Measurements from ENCODE around the gene DDIT3.

The DDIT3 gene

GRCh38 chr12:57549909-57550640 is 29.8 kb upstream of the DDIT3 start, which contains the start of gene KIF5A:
TSS of gene KIF5A (plus strand) at chr12:57550044. CDS start at chr12:57550272, 228 bp downstream.
- TF ChIP-seq FOXP2 (optimal IDR thresholded peaks at IDR 0.05; ENCODE audit: borderline replicate concordance, extremely low read depth, extremely low read length, insufficient read depth) (no peak), TAF1 (IDR thresholded peaks at IDR 0.05; ENCODE audit: borderline replicate concordance, insufficient read depth, low read length) (no peak), POLR2AphosphoS5 (IDR thresholded peaks at IDR 0.05; ENCODE audit: low read depth, low read length) (no peak), REST (IDR thresholded peaks at IDR 0.05; ENCODE audit: insufficient read depth in 1 of 2, low read depth in 2 of 2, low read length in 2 of 2) (no peak), SIN3A (IDR thresholded peaks at IDR 0.05; ENCODE audit: borderline replicate concordance, insufficient read depth, low read length) (no peak)

GRCh38 chr12:57549203-57549908 is 29.0 kb upstream of the DDIT3 start:
- TF ChIP-seq TAF1 (IDR thresholded peaks at IDR 0.05; ENCODE audit: borderline replicate concordance, insufficient read depth, low read length) (no peak), SIN3A (IDR thresholded peaks at IDR 0.05; ENCODE audit: borderline replicate concordance, insufficient read depth, low read length) (no peak), FOXP2 (optimal IDR thresholded peaks at IDR 0.05; ENCODE audit: borderline replicate concordance, extremely low read depth, extremely low read length, insufficient read depth) (no peak), REST (IDR thresholded peaks at IDR 0.05; ENCODE audit: insufficient read depth in 1 of 2, low read depth in 2 of 2, low read length in 2 of 2) (no peak), POLR2AphosphoS5 (IDR thresholded peaks at IDR 0.05; ENCODE audit: low read depth, low read length) (no peak)

- TF ChIP-seq REST (IDR thresholded peaks at IDR 0.05; ENCODE audit: insufficient read depth in 1 of 2, low read depth in 2 of 2, low read length in 2 of 2) (no peak), SIN3A (IDR thresholded peaks at IDR 0.05; ENCODE audit: borderline replicate concordance, insufficient read depth, low read length) (no peak), POLR2AphosphoS5 (IDR thresholded peaks at IDR 0.05; ENCODE audit: low read depth, low read length) (no peak), FOXP2 (optimal IDR thresholded peaks at IDR 0.05; ENCODE audit: borderline replicate concordance, extremely low read depth, extremely low read length, insufficient read depth) (no peak), TAF1 (IDR thresholded peaks at IDR 0.05; ENCODE audit: borderline replicate concordance, insufficient read depth, low read length) (no peak)
Measured at GRCh38 chr12:57548488-57548887, 28.2 kb upstream of the DDIT3 start.

- no peak for TF ChIP-seq REST (IDR thresholded peaks at IDR 0.05; ENCODE audit: insufficient read depth in 1 of 2, low read depth in 2 of 2, low read length in 2 of 2)
- TF ChIP-seq SIN3A (IDR thresholded peaks at IDR 0.05; ENCODE audit: borderline replicate concordance, insufficient read depth, low read length): no peak
- no peak for TF ChIP-seq TAF1 (IDR thresholded peaks at IDR 0.05; ENCODE audit: borderline replicate concordance, insufficient read depth, low read length)
- TF ChIP-seq POLR2AphosphoS5 (IDR thresholded peaks at IDR 0.05; ENCODE audit: low read depth, low read length): no peak
- TF ChIP-seq FOXP2 (optimal IDR thresholded peaks at IDR 0.05; ENCODE audit: borderline replicate concordance, extremely low read depth, extremely low read length, insufficient read depth): no peak
Measured at GRCh38 chr12:57548013-57548315, 27.6 kb upstream of the DDIT3 start.

Measured in PFSK-1 (cell line).